Endothelial cell of umbilical vein (primary cell): ENCODE data around the gene HOXB6. TPM values are rescaled to one million over a fixed set of nuclear protein-coding genes. Genes with fewer than 3 reads are reported as not detected.

Experiments used
- BruUV-seq: library from RNA; stranded (reverse); fragments of 400-500 nt; replicated peaks from 2 replicates; lab custom pipeline; 2021; lab: Mats Ljungman, UMichigan
- CTCF ChIA-PET: fragments of 300-600, 350-600 bp; sonication (Branson Sonifier 250); formaldehyde crosslinking; loops from one replicate; lab custom pipeline; 2021; ENCODE audit warnings: antibody characterized with exemption, inconsistent platforms; lab: Charles Lee
- POLR2A ChIA-PET: fragments of 300-600, 350-600 bp; sonication (Branson Sonifier 250); formaldehyde crosslinking; loops from one replicate; lab custom pipeline; 2021; ENCODE audit warnings: antibody characterized with exemption, inconsistent platforms; lab: Charles Lee
- DNase-seq: peaks from one replicate; pipeline ENCODE4 v3.0.0-alpha.2; 2011; ENCODE audit warnings: low read depth, low spot score
- FAIRE-seq: peaks from 2 replicates; lab custom pipeline; 2011; peaks lifted over from hg19 to GRCh38; lab: Jason Lieb, UNC
- H2AFZ ChIP-seq: 2 replicates; pipeline ENCODE4 v1.6.0; 2012; ENCODE audit warnings: low read depth, low read length, control low read depth, inconsistent platforms
- H3K27ac ChIP-seq: 2 replicates; pipeline ENCODE4 v1.5.1; 2011; ENCODE audit warnings: low read depth, mild to moderate bottlenecking, control low read depth, low read length, moderate library complexity; ENCODE audit not compliant: insufficient read depth
- H3K27me3 ChIP-seq, 2 experiments: 2 replicates each; pipeline versions ENCODE4 v1.6.0 to v1.6.1; 2011; ENCODE audit warnings: low read length in 2 of 2, mixed read lengths in 1 of 2; ENCODE audit not compliant: control insufficient read depth in 2 of 2, insufficient read depth in 2 of 2
- H3K36me3 ChIP-seq, 2 experiments: 2 replicates in 1 of 2; 3 replicates in 1 of 2; pipeline ENCODE4 v1.5.1; 2011; ENCODE audit warnings: low read length in 2 of 2, mild to moderate bottlenecking in 1 of 2, moderate library complexity in 1 of 2; ENCODE audit not compliant: control insufficient read depth in 2 of 2, insufficient read depth in 2 of 2; ENCODE audit errors: extremely low read depth in 1 of 2
- H3K4me1 ChIP-seq: 3 replicates; pipeline ENCODE4 v1.5.1; 2011; ENCODE audit warnings: mild to moderate bottlenecking, low read length; ENCODE audit not compliant: control insufficient read depth, insufficient read depth; ENCODE audit errors: extremely low read depth
- H3K4me2 ChIP-seq: 2 replicates; pipeline ENCODE4 v1.6.1; 2011; ENCODE audit warnings: low read length, control low read depth, mixed read lengths; ENCODE audit not compliant: insufficient read depth
- H3K4me3 ChIP-seq, 3 experiments: fragments of 200-600 bp in 1 of 3; sonication (generic), shearing (Covaris generic) in 1 of 3; replicated peaks in 1 of 3; 2 replicates each; pipeline ENCODE4 v1.5.1; 2011 to 2016; ENCODE audit warnings: control low read depth in 3 of 3, low read length in 3 of 3, mild to moderate bottlenecking in 2 of 3, inconsistent platforms in 1 of 3, low read depth in 1 of 3, moderate library complexity in 1 of 3; ENCODE audit not compliant: insufficient read depth in 1 of 3
- H3K79me2 ChIP-seq: 2 replicates; pipeline ENCODE4 v1.6.0; 2012; ENCODE audit warnings: low read length, inconsistent platforms; ENCODE audit not compliant: control insufficient read depth, insufficient read depth
- H3K9ac ChIP-seq: replicated peaks from 2 replicates; pipeline ENCODE3; 2011; ENCODE audit warnings: low read length, control low read depth; ENCODE audit not compliant: insufficient read depth; ENCODE audit errors: extremely low read depth
- H3K9me1 ChIP-seq: replicated peaks from 3 replicates; pipeline ENCODE4 v1.6.0; 2011; ENCODE audit warnings: mild to moderate bottlenecking, low read length; ENCODE audit not compliant: control insufficient read depth, insufficient read depth; ENCODE audit errors: extremely low read depth
- H3K9me3 ChIP-seq: replicated peaks from 2 replicates; pipeline ENCODE4 v1.5.1; 2012; ENCODE audit warnings: low read length, inconsistent platforms; ENCODE audit not compliant: control insufficient read depth, insufficient read depth
- H4K20me1 ChIP-seq: replicated peaks from 2 replicates; pipeline ENCODE3; 2011; ENCODE audit warnings: mild to moderate bottlenecking, low read length; ENCODE audit not compliant: control insufficient read depth, insufficient read depth; ENCODE audit errors: extremely low read depth
- CTCF ChIP-seq, 2 donors: IDR thresholded peaks; 1 replicate in 1 of 2; 2 replicates in 1 of 2; pipeline ENCODE4 v1.5.1; 2011; ENCODE audit warnings: low read length in 2 of 2, mild to moderate bottlenecking in 2 of 2, moderate library complexity in 2 of 2, control low read depth in 1 of 2, inconsistent platforms in 1 of 2, low read depth in 1 of 2; ENCODE audit not compliant: insufficient read depth in 1 of 2; ENCODE audit errors: extremely low read depth in 1 of 2
- EZH2 ChIP-seq: IDR thresholded peaks from 2 replicates; pipeline ENCODE4 v1.6.1; 2012; ENCODE audit warnings: borderline replicate concordance, low read depth, mild to moderate bottlenecking, moderate library complexity, low read length, inconsistent platforms; ENCODE audit not compliant: severe bottlenecking
- FOS ChIP-seq: IDR thresholded peaks from 2 replicates; pipeline ENCODE4 v1.6.1; 2011; ENCODE audit warnings: mild to moderate bottlenecking, low read length, moderate library complexity, borderline replicate concordance; ENCODE audit not compliant: insufficient read depth
- GATA2 ChIP-seq: IDR thresholded peaks from 2 replicates; pipeline ENCODE4 v1.7.0; 2011; ENCODE audit warnings: low read depth, mild to moderate bottlenecking, moderate library complexity, mixed read lengths, low read length; ENCODE audit not compliant: insufficient read length, insufficient read depth
- JUN ChIP-seq: IDR thresholded peaks from 2 replicates; pipeline ENCODE4 v1.6.1; 2011; ENCODE audit warnings: borderline replicate concordance, low read depth; ENCODE audit not compliant: insufficient read length, insufficient read depth
- MAX ChIP-seq: IDR thresholded peaks from 2 replicates; pipeline ENCODE4 v1.6.1; 2011; ENCODE audit not compliant: insufficient read depth, insufficient read length
- MYC ChIP-seq: IDR thresholded peaks from one replicate; pipeline ENCODE4 v1.6.1; 2011; ENCODE audit warnings: mild to moderate bottlenecking, low read depth, low read length
- POLR2A ChIP-seq: IDR thresholded peaks from 2 replicates; pipeline ENCODE4 v1.6.1; 2012; ENCODE audit warnings: low read depth, mild to moderate bottlenecking, control low read depth, low read length
- POLR2AphosphoS5 ChIP-seq: IDR thresholded peaks from 2 replicates; pipeline ENCODE4 v1.6.1; 2012; ENCODE audit warnings: low read depth, mild to moderate bottlenecking, control low read depth, low read length, moderate library complexity; ENCODE audit not compliant: insufficient read depth
- dilution Hi-C: fragments of 300-500 bp; cut with MboI; formaldehyde crosslinking; loops from one replicate; pipeline ENCODE4 v1.15.0; 2019; ENCODE audit warnings: low sequenced_read_pairs; ENCODE audit not compliant: extremely low pct_ligation_motif_present
- intact Hi-C: fragments of 100-400 bp; cut with micrococcal nuclease; formaldehyde crosslinking; loops from one replicate; pipeline ENCODE4 v1.10.0; 2022
- polyA plus RNA-seq, 4 experiments: library from polyadenylated mRNA; depleted of rRNA in 3 of 4; stranded (reverse) in 3 of 4; unstranded in 1 of 4; fragments of >200 nt; gene quantifications; 2 replicates each; pipeline versions ENCODE4 v1.2.1 to v1.2.3, GENCODE V29; 2011 to 2012; ENCODE audit warnings: missing spikeins in 1 of 4
- total RNA-seq: library from RNA; stranded (reverse); gene quantifications from 2 replicates; pipeline ENCODE4 v1.2.3, GENCODE V29; 2021

The HOXB6 gene
- total and polyA plus RNA-seq, 2 donors (not counting 3 experiments of a cell fraction or from before 2014, with no cell fraction given): 8.8 to 24.0 TPM

- DNase-seq: no peak
Observed at GRCh38 chr17:48643697-48644012, 38.9 kb upstream of the HOXB6 start.

More at GRCh38 chr17:48643697-48644012, 38.9 kb upstream of the HOXB6 start:
- Histone ChIP-seq H3K27me3 (peaks cover 83 to 92% of the 10 kb centered on the region in 2 experiments), H3K9me1 (no peaks in the 10 kb centered on the region), H3K36me3 (no peaks in the 10 kb centered on the region), H3K27ac (no peak overlapping the region), H3K4me1 (no peaks in the 10 kb centered on the region), H3K9ac (no peak overlapping the region), H2AFZ (no peak overlapping the region), H3K4me2 (no peak overlapping the region), H3K4me3 (no peak overlapping the region), H3K79me2 (no peaks in the 10 kb centered on the region), H4K20me1 (no peaks in the 10 kb centered on the region), H3K9me3 (no peaks in the 10 kb centered on the region)
- dilution Hi-C loops (no loop called here), intact Hi-C loops (no loop called here)
- ChIA-PET POLR2A (no interaction called here), CTCF (interaction anchor here (1.2 to 4.5 kb wide), 2 partner anchors 7 to 11 kb away, joined by 3 to 23 read pairs; no protein-coding TSS in a partner anchor)
- FAIRE-seq: no peak
- no peak for TF ChIP-seq MYC
- TF ChIP-seq MAX: no peak
- no peak for TF ChIP-seq EZH2
- TF ChIP-seq FOS: no peak
- TF ChIP-seq POLR2AphosphoS5: no peak
- TF ChIP-seq POLR2A: no peak
- no peak for TF ChIP-seq GATA2
- TF ChIP-seq CTCF (IDR thresholded peaks at IDR 0.05; ENCODE audit: extremely low read depth in 1 of 2, insufficient read depth in 1 of 2, low read depth in 1 of 2, low read length in 2 of 2): no peak
- TF ChIP-seq JUN: no peak
- no TSS peak for BruUV-seq
